ENCODE results near the gene GFI1B. TPM values are rescaled to one million over a fixed set of nuclear protein-coding genes. Genes with fewer than 3 reads are reported as not detected.
A peak's percentile ranks its signal among the peaks of the same experiment; 100 is the strongest.

GFI1B gene
- under 1 TPM; 0.71 to 0.91 (median 0.78) TPM for polyA plus RNA-seq (ENCODE audit: insufficient read length in 3 of 3)
- long read RNA-seq, donor 1 = 0 reads
- long read RNA-seq, donor 2 = 0 reads
- long read RNA-seq, donor 3 = 0 reads
- long read RNA-seq, donor 4, partial matches to known transcripts = 0 of 1 reads
- long read RNA-seq, donor 4, other reads (novel, unspliced or antisense) = 0 of 1 reads
- long read RNA-seq, donor 5, partial matches to known transcripts = 0 of 1 reads
- long read RNA-seq, donor 5, other reads (novel, unspliced or antisense) = 0 of 1 reads
- long read RNA-seq, donor 6 = 0 reads
- long read RNA-seq, donor 7 = 0 reads
- long read RNA-seq, donor 8 = 0 reads
- long read RNA-seq, donor 9 = 0 reads
- long read RNA-seq, donor 10 = 0 reads
- long read RNA-seq, donor 11 = 0 reads
- long read RNA-seq, donor 12 = 0 reads
- long read RNA-seq, donor 13 = 0 reads
- long read RNA-seq, donor 14 = 0 reads
- long read RNA-seq, donor 15 = 0 reads
- long read RNA-seq, donor 16 = 0 reads

DNA sequence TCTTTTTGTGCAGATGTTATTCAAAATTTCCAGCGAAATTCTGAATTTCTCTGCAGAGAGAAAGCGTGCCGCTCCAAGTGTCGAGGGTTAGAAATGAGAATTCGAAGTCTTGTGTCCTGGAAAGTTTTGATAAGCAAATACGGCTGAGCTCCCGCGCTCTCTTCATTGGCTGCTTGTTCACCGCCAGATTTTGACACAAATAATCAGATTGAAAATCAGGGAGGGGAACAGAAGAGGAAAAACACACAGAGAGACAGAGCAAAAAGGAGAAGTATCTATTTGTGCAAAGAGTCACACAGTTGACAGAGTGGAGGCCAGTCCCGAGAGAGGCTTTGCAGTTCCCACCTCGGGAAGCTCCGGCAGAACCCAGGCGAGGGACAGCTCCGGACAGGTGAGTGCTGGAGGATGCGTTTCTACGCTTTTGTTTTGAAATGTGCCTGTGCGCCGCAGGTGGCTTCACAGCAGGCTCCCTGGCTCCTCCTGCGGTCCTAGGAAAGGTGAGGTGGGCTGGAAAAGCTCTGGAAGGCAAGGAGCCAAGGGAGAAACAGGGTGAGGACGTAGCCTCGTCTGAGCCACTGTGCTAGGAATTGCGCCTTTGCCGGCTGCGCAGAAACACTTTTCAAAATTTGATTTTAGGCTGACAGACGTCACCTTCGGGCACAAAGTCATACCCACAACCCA is at the start of gene GFI1B:
Gene GFI1B, plus strand, starts transcription at position 244 of the 681 bp plus-strand sequence. CDS start 7,985 bp downstream, outside the sequence.
- no peak for DNase-seq

DNA sequence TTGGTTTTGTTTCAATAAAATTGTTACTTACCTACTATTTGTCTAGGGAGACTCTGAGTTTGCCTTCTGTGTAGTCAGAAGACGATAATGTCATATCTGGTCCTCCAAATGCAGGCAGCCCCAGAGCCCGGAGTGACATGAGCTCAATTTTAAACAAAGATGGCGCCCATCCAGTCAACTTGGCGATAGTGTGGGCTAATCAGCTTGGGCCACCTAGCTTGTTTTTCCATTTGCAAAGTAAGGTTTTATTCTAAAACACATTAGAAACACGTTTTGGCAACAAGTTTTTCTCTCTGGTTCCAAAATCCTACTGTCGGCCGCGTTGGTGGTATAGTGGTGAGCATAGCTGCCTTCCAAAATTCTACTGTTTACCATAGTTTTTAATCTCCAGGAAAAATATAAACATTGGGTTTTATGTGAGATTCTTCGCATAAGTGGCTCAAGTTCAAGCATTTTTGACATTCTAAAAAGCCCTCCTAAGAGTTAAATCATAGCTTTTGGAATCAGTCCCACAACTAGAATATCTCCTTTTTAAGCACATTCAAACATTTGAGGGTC is 47.2 kb upstream of the GFI1B start:
- DNase-seq = no peak

DNA sequence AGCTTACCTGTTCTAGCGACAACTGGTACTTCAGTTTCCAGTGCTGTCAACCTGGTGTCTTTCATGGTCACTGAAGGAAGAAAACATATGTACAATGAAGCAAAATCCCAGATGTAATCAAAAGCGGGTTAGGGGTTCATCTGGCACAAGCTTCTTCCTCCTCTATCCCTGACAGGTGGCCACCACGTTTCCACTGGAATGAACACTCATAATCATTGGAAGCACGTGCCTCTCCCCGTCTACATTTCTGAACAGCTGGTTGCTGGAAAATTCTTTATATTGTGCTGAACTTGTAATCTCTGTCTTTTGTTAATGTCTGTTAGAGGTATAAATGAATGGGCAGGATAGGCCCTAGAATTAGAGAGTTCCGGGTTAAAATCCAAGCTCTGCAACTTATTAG is 43.5 kb upstream of the GFI1B start:
- DNase-seq = no peak

DNA sequence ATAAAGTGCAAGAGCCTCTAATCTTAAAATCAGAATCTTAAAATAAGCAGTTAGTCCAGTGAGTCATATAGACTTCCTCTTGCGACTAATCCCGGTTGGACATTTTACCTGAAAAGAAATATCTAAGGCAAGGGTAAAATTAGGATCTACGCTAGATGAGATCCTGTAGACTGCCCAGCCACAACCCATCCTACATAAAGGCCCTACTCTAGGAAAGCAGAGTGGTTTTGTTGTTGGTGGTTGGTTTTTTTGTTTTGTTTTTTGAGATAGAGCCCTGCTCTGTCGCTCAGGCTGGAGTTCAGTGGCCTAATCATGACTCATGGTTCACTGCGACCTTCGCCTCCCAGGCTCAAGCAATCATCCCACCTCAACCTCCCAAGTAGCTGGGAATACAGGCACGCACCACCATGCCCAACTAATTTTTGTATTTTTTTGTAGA is 41.0 kb upstream of the GFI1B start:
- DNase-seq = no peak

DNA sequence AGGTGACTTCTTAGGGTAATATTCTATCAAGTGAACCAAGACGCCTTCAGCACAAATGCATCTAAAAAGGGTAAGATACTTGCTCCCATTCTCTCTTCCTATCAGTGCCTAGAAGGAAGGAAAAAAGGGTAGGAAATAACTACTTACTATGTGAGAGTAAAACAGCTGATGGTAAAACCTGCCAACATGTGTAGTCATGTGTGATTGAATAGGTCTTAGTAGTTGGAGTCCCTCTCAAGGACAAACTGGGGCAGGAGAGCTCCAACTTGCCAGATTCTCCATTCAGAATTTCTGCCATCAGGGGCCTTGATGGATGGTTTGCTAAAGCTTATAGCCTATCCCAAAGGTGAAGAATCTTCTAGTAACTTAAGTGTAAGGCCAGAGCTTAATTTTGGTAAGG is 39.3 kb upstream of the GFI1B start:
- no peak for DNase-seq

DNA sequence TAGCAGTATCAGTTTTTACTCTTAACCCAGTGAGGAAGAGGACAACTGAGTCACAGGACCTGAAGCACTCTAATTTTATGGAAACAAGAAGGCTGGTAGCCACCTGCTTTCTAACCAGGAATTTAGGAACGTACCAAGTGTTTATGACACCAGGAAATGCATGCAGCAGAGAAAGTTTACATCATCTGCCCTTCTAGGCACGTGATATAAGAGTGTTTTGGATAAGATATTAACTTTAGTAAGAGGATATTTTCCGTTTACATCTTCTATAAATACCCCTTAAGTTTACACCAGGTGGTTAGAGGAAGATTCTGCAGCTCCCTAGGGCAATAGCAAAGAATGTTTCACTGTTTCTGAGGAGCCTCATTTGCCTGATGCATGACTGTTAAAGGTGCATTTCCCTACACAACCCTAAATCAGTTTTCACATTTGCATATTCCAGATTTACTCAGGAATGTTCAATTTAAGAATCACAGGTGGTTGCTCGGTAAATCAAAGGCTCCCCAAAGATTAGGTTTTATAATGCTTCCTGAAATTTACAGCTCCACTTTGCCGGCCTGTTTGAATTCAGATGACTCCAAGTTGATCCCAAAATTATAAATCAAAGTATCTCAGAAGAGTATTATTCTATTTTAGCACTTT is 35.8 kb upstream of the GFI1B start:
- DNase-seq = no peak

DNA sequence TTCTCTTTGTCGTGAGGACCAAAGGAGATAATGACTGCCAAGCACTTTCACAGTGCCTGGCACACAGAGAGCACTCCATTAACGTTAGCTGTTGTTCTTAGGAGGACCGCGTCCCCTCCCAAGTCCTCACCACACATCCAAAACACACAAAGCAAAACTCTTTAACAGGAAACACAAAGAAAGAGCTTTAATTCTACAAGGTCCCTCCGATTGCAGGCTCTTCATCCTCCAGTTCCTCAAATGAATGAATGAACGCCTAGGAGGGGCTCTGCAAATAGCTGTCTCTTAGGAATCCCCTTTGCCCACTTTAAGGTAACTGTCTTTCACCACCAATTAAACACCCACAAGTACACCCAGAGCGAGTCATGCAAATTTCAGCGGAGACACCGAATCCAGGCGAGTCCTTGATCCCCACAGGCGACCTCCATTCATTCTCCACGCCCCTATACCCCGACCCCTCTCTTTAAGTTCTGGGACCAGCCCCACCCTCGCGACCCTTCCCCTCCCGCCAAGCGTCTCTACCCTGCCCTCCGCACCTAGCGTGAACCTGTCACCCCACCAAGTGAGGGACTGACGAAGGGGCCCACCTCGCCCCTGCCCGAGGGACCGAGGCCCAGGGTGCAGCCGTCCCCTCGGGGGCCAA is 34.7 kb upstream of the GFI1B start:
- DNase-seq = no peak

DNA sequence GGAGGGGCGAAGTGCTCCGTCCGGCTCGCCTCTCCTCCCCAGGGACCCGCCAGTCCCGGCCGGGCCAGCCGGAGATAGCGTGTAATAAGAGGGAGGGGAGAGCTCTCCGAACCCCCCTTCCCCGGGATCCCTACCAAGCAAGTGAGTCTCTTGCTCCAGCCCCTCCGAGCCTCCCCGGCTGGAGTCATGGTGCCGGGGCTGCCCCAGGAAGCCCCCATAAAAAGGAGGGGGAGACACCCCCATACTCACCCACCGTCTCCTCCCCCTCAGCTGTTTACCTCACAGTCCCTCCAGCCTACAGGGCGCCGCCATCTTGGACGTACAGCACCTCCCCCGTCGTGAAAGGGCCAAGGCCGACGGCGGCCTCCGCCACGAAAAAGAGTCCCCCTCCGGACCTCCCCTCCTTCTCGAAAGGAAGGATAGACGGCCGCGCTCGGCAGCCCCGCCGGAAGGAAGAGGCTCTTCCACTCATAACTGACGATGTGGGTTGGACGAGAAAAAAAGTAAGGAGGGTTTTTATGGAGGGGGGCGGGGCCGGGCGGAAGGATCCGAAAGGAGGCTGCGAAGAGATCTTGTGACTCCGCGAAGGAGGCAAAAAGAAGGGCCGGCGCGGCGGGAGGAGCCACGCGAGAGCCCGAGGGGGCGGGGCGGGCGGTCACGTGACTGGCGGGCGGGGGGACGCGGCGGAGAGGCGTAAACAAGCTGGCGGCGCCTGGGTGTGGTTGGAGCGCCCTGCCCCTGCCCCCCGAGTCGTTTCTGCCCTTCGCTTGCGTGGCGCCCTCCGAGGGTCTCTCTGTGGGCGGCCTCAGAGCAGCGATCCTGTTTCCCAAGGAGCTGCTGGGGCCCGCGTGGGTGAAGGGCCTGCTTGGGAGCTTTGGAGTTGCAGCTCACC is 34.0 kb upstream of the GFI1B start, which contains the start of gene TSC1:
Gene TSC1, minus strand, starts transcription at position 323 of the 892 bp plus-strand sequence. CDS start 15,744 bp downstream, outside the sequence.
- DNase-seq = peak; percentile 95

DNA sequence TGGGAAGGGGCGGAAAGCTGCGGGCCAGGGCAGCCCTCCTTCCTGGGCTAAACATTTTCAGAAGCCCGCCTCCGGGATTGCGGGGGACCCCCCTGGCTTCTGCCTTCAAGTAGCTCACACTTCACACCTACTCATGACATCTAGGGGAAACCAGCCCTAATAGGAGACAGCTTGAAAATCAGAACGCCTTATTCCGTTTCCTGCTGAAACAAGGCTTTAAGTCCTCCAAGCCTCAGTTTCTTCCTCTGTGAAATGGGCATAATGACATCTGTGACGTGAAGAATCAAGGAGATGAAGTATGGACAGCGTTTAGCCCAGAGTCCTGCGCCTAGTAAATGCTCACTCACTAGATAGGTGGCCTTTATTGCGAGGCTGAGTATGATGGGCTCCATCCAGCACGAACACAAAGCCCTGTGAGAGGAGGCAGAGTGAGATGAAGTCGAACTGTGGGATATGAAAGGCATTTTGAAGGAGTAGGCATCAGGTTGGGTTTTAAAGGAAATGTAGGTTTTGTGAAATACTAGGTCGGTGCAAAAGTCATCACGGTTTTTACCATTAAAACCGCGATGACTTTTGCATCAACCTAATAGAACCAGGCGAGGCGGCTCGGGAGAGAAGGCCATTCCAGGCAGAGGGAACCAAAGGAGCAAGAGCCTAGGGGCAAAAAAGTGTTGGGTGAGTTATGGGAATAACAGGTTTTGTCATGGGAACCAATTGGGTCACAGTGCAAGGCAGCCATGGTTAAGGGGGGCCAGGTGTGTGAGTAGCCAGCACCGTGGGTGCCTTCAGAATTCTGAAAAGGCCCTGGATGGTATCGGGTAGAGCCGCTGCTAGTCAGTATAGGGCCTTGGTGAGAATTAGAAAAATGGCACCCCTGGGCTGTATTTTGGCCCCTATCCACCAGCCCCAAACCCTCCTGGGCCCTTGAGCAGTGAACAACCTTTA is 33.0 kb upstream of the GFI1B start:
- no peak for DNase-seq

DNA sequence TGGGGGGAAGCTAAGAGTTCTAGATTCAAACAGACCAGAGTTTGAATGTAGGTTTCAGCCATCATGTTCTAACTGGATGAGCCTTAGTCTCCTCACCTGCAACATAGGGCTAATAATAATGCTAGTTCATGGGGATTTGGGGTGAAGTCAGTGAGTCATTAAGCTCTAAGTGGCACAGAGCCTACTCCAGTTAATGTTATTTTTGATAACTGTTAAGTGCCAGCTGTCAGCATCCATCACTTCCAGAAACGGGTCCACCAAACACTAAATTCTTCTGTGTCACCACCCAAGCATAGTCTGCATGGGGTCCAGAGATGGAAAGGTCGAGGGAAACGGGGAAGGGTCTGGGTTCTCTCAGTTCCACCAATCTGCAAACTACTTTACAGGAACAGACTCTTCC is 32.3 kb upstream of the GFI1B start:
- DNase-seq = no peak

DNA sequence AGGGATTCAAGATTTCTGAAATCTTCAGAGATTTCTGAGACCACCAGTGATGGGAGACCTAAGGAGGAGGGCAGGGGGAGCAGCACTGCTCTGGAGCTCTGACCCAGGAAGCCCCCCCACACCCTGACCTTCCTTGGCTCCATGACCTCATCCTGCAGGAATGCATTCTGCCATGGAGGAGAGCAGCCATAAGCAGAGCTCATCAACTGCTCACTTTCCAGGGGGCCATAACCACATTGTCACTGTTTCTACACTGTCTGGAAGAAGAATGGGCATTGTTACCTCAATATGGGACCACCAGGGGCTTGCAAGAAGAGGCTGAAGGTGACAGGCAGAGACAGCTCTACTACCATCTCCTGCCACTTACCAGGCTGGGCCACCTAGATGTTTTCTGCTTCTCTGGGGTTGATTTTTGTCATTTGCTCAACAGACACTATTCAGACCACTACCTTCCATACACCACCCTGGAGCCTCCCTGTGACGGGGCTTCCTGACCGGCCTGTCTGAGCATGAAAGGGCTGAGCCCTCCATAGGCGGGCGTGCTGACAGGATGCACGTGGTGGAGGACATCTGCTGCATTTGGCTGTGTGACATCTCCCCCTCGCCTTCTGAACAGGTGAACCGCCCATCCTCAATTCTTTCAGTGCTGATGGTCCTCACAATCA is 31.7 kb upstream of the GFI1B start:
- peak; percentile 24 for DNase-seq

DNA sequence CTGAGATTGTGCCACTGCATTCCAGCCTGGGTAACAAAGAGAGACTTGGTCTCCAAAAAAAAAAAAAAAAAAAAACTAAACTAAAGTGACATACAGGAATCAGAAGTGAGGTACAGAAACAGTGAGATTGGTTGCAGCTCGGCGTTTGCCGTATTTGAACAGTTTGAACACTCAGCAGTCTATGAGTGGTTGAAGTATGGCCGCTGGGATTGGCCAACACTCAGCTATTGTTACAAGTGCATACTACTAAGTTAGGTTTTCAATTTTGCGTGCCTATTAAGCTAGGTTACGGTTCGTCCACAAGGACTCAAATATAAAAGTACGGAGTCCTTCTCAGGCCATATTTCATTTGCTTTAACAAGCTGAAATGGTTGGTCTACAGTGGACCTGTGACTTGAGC is 30.7 kb upstream of the GFI1B start:
- no peak for DNase-seq

DNA sequence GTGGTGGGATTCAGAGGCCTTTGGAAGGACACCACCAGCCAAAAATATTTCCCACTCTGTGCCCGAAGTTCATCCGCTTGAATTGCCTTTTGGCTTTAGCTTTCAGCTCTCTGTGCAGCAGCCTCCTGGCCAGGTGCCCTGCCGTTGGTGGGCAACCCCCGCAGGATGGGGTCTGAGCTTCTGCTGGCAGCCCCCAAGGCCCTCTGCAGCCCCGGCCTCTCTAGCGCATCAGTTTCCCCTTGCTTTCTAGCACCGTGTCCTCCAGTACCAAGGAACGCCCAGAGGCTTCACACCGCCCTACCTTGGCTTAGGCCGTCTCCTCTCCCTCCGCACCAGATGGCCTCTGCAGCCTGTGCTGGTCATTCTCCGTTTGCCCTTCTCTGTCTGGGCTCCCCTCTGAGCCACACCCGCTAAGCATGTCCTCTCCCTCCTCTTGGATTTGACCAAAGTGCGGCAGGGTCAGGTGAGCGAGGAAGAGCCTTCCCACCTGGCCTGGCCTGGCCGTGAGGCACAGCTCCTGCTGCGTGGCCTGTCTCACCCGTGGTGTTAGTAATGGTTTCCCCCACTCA is 29.9 kb upstream of the GFI1B start:
- no peak for DNase-seq

DNA sequence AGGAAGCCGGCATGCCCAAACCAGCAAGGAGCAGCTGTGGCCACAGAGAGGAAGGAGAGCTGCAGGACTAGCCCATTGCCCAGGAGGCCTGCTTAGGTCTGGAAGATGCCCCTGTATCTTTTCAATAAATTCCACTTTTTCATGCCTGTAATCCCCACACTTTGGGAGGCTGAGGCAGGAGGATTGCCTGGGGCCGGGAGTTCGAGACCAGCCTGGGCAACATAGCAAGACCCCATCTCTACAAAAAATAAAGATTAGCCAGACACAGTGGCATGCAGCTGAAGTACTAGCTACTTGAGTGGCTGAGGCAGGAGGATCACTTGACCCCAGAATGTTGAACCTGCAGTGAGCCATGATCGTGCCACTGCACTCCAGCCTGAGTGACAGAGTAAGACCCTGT is 28.8 kb upstream of the GFI1B start:
- DNase-seq = no peak

DNA sequence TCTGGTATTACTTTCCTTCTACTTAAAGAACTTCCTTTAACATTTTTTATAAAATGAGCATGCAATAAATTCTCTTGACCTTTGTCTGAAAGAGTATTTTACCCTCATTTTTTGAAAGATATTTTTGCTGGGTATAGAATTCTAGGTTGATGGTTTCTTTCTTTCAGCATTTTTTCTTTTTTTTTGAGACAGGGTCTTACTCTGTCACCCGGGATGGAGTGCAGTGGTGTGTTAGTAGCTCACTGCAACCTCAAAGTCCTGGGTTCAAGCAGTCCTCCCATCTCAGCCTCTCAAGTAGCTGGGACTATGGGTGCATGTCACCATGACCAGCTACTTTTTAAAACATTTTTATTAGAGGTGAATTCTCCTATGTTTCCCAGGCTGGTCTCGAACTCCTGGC is 23.4 kb upstream of the GFI1B start:
- no peak for DNase-seq

DNA sequence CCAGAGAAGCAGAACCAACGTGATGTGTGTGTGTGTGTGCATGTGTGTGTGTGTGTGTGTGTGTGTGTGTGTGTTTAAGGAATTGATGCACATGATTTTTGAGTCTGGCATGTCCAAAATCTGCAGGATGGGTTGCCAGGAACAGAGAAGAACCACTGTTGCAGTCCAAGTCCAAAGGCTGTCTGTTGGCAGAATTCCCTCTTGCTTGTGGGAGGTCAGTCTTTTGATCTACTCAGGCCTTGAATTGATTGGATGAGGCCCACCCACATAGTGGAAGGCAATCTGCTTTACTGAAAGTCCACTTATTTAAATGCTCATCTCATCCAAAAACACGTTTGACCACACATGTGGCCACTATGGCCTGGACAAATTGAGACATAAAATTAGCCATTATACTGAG is 22.7 kb upstream of the GFI1B start:
- no peak for DNase-seq

DNA sequence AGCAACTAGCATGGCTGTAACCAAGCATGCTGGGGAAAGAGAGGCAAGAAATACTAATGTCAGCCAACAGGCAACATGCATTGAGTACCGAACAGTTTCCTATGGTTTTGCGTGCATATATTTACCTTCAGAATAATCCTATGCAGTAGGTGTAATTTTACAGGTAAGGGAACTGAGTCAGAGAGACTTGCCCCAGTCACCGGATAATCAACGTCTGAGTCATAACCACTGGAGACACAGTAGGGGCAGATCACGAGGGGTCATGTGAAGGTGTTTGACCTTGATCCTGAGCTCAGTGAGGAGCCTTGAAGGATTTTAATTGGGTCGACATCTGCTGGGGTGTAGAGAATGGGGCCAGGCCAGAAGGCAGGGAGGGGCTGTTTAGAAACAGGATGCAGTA is 20.7 kb upstream of the GFI1B start:
- DNase-seq = no peak

DNA sequence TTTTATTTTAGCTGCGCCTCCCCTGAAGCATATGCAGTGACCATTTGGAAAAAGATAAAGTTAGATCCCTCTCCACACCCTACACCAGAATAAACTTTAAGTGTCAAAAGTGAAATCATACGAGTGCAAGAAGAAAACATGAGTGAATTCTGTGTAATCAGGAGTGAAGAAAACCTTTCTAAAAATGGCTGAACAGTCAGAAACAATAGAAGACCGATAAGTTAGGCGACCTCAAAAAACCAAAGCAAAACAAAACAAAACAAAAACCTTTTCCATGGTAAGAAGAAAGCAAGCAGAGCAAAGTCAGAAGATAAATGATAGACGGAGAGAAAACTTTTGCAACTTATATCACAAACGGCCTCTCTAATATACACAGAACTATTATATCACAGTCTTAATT is 17.5 kb upstream of the GFI1B start:
- DNase-seq = no peak

DNA sequence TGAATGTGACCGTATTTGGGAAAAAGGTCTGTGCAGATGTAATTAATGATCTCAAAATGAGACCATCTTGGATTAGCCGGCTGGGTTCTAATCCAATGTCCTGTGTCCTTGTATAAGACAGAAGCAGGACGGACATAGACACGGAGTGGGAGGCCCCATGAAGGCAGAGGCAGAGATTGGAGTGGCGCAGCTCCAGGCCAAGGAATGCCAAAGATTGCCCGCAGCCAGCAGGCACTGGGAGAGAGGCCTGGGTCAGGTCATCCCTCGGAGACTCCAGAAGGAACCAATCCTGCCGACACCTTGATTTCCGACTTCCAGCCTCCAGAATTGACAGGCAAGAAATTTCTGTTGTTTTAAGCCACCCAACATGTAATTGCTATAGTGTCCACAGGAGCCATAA is 13.0 kb upstream of the GFI1B start:
- no peak for DNase-seq
